HCT116 (cell line): ENCODE results near the gene RDH8. TPM values are rescaled to one million over a fixed set of nuclear protein-coding genes. Genes with fewer than 3 reads are reported as not detected.

ENCODE experiments used
- ATAC-seq: fragments of 200-7000 bp; cut with Tn5 transposase; 2 replicates; pipeline ENCODE4 v1.9.1; 2020; ENCODE audit warnings: mild to moderate bottlenecking, moderate library complexity
- BruUV-seq: library from RNA; stranded (reverse); fragments of 400-500 nt; replicated peaks from 2 replicates; lab custom pipeline; 2021; lab: Mats Ljungman, UMichigan
- CTCF ChIA-PET: fragments of 300-600 bp; sonication (Branson Sonifier 250); formaldehyde crosslinking; loops from one replicate; lab custom pipeline; 2021; ENCODE audit warnings: antibody characterized with exemption; lab: Charles Lee
- POLR2A ChIA-PET: fragments of 300-600, 350-600 bp; sonication (Branson Sonifier 250); formaldehyde crosslinking; loops from one replicate; lab custom pipeline; 2021; ENCODE audit warnings: antibody characterized with exemption; lab: Charles Lee
- RAD21 ChIA-PET, 2 experiments: fragments of 300-600 bp; sonication (Branson Sonifier 250); formaldehyde crosslinking; loops; one replicate each; lab custom pipeline; 2023; ENCODE audit warnings: low total read pairs in 2 of 2; ENCODE audit not compliant: uncharacterized antibody in 2 of 2, unreplicated experiment in 2 of 2, low non-redundant PET in 1 of 2; lab: Charles Lee
- DNase-seq: peaks from one replicate; pipeline ENCODE4 v3.0.0-alpha.2; 2010; ENCODE audit warnings: low read depth, low spot score
- H2AFZ ChIP-seq: fragments of 200-600 bp; shearing (Covaris generic), sonication (generic); 2 replicates; pipeline ENCODE4 v1.6.1; 2017; ENCODE audit warnings: low read depth, mixed run types, mixed read lengths, antibody characterized with exemption, low read length; ENCODE audit not compliant: poor library complexity, severe bottlenecking
- H3K27ac ChIP-seq: 2 replicates; pipeline ENCODE4 v1.5.1; 2012; ENCODE audit warnings: low read depth, low read length
- H3K27me3 ChIP-seq: fragments of 200-600 bp; sonication (generic); 2 replicates; pipeline ENCODE4 v1.6.1; 2016; ENCODE audit warnings: mixed run types, low read length, mixed read lengths; ENCODE audit not compliant: insufficient read depth
- H3K36me3 ChIP-seq, 2 experiments: fragments of 200-500 bp in 1 of 2; fragments of 200-600 bp in 1 of 2; sonication (Bioruptor generic) in 1 of 2; sonication (generic) in 1 of 2; 2 replicates each; pipeline versions ENCODE4 v1.5.1 to v1.6.1; 2014 to 2016; ENCODE audit warnings: low read length in 2 of 2, inconsistent platforms in 1 of 2, mixed read lengths in 1 of 2, mixed run types in 1 of 2; ENCODE audit not compliant: insufficient read depth in 2 of 2, control insufficient read depth in 1 of 2
- H3K4me1 ChIP-seq, 2 experiments: fragments of 200-600 bp in 1 of 2; sonication (generic) in 1 of 2; 2 replicates each; pipeline versions ENCODE4 v1.5.1 to v1.6.1; 2012 to 2017; ENCODE audit warnings: low read length in 2 of 2, inconsistent platforms in 1 of 2, mild to moderate bottlenecking in 1 of 2, mixed read lengths in 1 of 2, mixed run types in 1 of 2, moderate library complexity in 1 of 2; ENCODE audit not compliant: insufficient read depth in 2 of 2, control insufficient read depth in 1 of 2
- H3K4me2 ChIP-seq: fragments of 200-600 bp; sonication (generic); 2 replicates; pipeline ENCODE4 v1.6.1; 2017; ENCODE audit warnings: mixed run types, low read length, mixed read lengths
- H3K4me3 ChIP-seq, 2 experiments: fragments of 200-600 bp in 1 of 2; sonication (generic) in 1 of 2; replicated peaks in 1 of 2; 2 replicates each; pipeline ENCODE4 v1.5.1; 2011 to 2016; ENCODE audit warnings: low read length in 2 of 2, control low read depth in 1 of 2, low read depth in 1 of 2, mild to moderate bottlenecking in 1 of 2, mixed read lengths in 1 of 2, mixed run types in 1 of 2
- H3K79me2 ChIP-seq: fragments of 200-600 bp; sonication (generic); 2 replicates; pipeline ENCODE4 v1.6.1; 2017; ENCODE audit warnings: mild to moderate bottlenecking, mixed run types, low read length, moderate library complexity, mixed read lengths; ENCODE audit not compliant: insufficient read depth
- H3K9ac ChIP-seq: fragments of 200-600 bp; sonication (generic); 2 replicates; pipeline ENCODE4 v1.6.1; 2016; ENCODE audit warnings: low read length, mixed read lengths
- H3K9me2 ChIP-seq: fragments of 200-600 bp; sonication (generic), shearing (Covaris generic); 2 replicates; pipeline ENCODE4 v1.6.1; 2017; ENCODE audit warnings: mixed run types, mild to moderate bottlenecking, moderate library complexity; ENCODE audit not compliant: insufficient read depth
- H3K9me3 ChIP-seq, 2 experiments: fragments of 200-500 bp in 1 of 2; fragments of 200-600 bp in 1 of 2; sonication (Bioruptor generic) in 1 of 2; sonication (generic) in 1 of 2; 2 replicates each; pipeline ENCODE4 v1.6.1; 2014 to 2017; ENCODE audit warnings: low read length in 2 of 2, mixed read lengths in 2 of 2, inconsistent platforms in 1 of 2, low read depth in 1 of 2, mild to moderate bottlenecking in 1 of 2, mixed run types in 1 of 2, moderate library complexity in 1 of 2; ENCODE audit not compliant: control insufficient read depth in 1 of 2, insufficient read depth in 1 of 2
- H4K20me1 ChIP-seq: fragments of 200-600 bp; sonication (generic), shearing (Covaris generic); 2 replicates; pipeline ENCODE4 v1.6.1; 2017; ENCODE audit warnings: mixed run types, mild to moderate bottlenecking, moderate library complexity; ENCODE audit not compliant: insufficient read depth
- ATF3 ChIP-seq: IDR thresholded peaks from 2 replicates; pipeline ENCODE4 v1.6.1; 2012
- CBX3 ChIP-seq: IDR thresholded peaks from 2 replicates; pipeline ENCODE4 v1.6.1; 2012; ENCODE audit warnings: low read depth
- ELF1 ChIP-seq: IDR thresholded peaks from 2 replicates; pipeline ENCODE4 v1.6.1; 2012; ENCODE audit warnings: low read depth, borderline replicate concordance
- EZH2 ChIP-seq: fragments of 200-600 bp; sonication (generic); IDR thresholded peaks from 2 replicates; pipeline ENCODE4 v1.6.1; 2017; ENCODE audit warnings: antibody characterized with exemption, mixed run types
- MAX ChIP-seq: IDR thresholded peaks from 2 replicates; pipeline ENCODE4 v1.6.1; 2012
- POLR2AphosphoS5 ChIP-seq: IDR thresholded peaks from 2 replicates; pipeline ENCODE4 v1.6.1; 2011; ENCODE audit warnings: mild to moderate bottlenecking, low read depth, low read length, moderate library complexity
- REST ChIP-seq: IDR thresholded peaks from 2 replicates; pipeline ENCODE4 v1.6.1; 2012; ENCODE audit warnings: low read depth
- YY1 ChIP-seq: IDR thresholded peaks from 2 replicates; pipeline ENCODE4 v1.6.1; 2011; ENCODE audit warnings: low read length, low read depth, moderate library complexity, mild to moderate bottlenecking; ENCODE audit not compliant: insufficient replicate concordance; ENCODE audit errors: extremely low read depth
- ZFX ChIP-seq: fragments of 450-650 bp; IDR thresholded peaks from 2 replicates; pipeline ENCODE4 v1.6.1; 2017
- intact Hi-C: fragments of 100-400 bp; cut with micrococcal nuclease; formaldehyde crosslinking; loops from 2 replicates; pipeline ENCODE4 v1.10.0; 2022
- total RNA-seq: library from RNA; stranded (reverse); gene quantifications from one replicate; pipeline ENCODE4 v1.2.1, GENCODE V29; 2021; ENCODE audit not compliant: unreplicated experiment

Gene RDH8
- total RNA-seq, 1 experiment from 2014 or later = not detected

- Histone ChIP-seq H3K36me3 (no peaks in the 10 kb centered on the region), H3K79me2 (no peaks in the 10 kb centered on the region), H3K4me2 (no peak overlapping the region), H3K9ac (no peak overlapping the region), H3K4me3 (no peak overlapping the region), H4K20me1 (no peaks in the 10 kb centered on the region), H3K27me3 (no peaks in the 10 kb centered on the region), H3K9me3 (no peaks in the 10 kb centered on the region), H3K9me2 (no peaks in the 10 kb centered on the region), H3K4me1 (no peaks in the 10 kb centered on the region), H3K27ac (no peak overlapping the region), H2AFZ (no peak overlapping the region)
- no TSS peak for BruUV-seq
- ChIA-PET POLR2A (no interaction called here), RAD21 (no interaction called here), CTCF (no interaction called here)
- intact Hi-C loops = no loop called here
- ATAC-seq (no peak), DNase-seq (no peak)
- TF ChIP-seq REST = no peak
- no peak for TF ChIP-seq ZFX
- no peak for TF ChIP-seq ELF1
- TF ChIP-seq ATF3 = no peak
- TF ChIP-seq CBX3 = no peak
- TF ChIP-seq MAX = no peak
- TF ChIP-seq EZH2 = no peak
- no peak for TF ChIP-seq POLR2AphosphoS5
- TF ChIP-seq YY1 = no peak
Measured at GRCh38 chr19:9971166-9971897, 42.0 kb upstream of the RDH8 start.
